Left colon (tissue), 2 donors: ENCODE measurements around the gene LDB2. TPM values are rescaled to one million over a fixed set of nuclear protein-coding genes. Genes with fewer than 3 reads are reported as not detected.

Experiments used
- ATAC-seq: fragments of 200-7000 bp; cut with Tn5 transposase; one replicate; pipeline ENCODE4 v1.9.1; 2020; ENCODE audit warnings: mild to moderate bottlenecking, moderate library complexity
- DNase-seq, 2 donors: peaks; one replicate each; pipeline ENCODE4 v3.0.0-alpha.2; 2020
- intact Hi-C, 2 donors: fragments of 100-400 bp; cut with DNase I in 1 of 2; cut with micrococcal nuclease in 1 of 2; formaldehyde crosslinking; loops; one replicate each; pipeline versions ENCODE4 v1.11.2 to v1.14.0; 2022; cut with DNase I, micrococcal nuclease
- total RNA-seq, 2 donors: library from RNA; stranded (reverse); fragmentation: NEBNext Ultra II Directional; extraction: Animal tissue kit (Norgen Biotek cat#: 25700); gene quantifications; one replicate each; pipeline ENCODE4 v1.2.1, GENCODE V29; 2021
- donor health status: DM: no; HTN: no; CAD: no.
- donor health status: DM: yes; HTN: yes; CAD: no.

The LDB2 gene
- total RNA-seq, 2 donors from 2014 or later, result 3.1 to 6.9 TPM

- intact Hi-C loops, result no loop called here
- DNase-seq (no peak), ATAC-seq (no peak)
Measured at GRCh38 chr4:16710198-16710597, 188.2 kb downstream of the LDB2 start.

- intact Hi-C loops, result no loop called here
- no peak for DNase-seq
- ATAC-seq, result no peak
Measured at GRCh38 chr4:16707874-16708273, 190.6 kb downstream of the LDB2 start.

DNA sequence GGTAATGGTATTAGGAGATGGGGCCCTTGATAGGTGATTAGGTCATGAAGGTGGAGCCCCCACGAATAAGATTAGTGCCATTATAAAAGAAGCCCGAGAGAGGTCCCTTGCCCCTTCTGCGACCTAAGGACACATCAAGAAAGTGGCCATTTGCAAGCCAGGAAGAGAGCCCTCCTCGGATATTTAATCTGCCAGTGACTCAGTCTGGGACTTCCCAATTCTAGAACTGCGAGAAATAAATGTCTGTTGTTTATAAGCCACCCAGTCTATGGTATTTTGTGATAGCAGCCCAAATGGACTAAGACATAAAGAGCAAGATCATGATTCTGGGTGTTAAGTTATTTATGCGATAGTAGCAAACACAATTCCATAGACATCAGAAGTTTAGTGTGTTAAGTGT is 192.2 kb downstream of the LDB2 start:
- intact Hi-C loops, result no loop called here
- no peak for DNase-seq
- no peak for ATAC-seq

GRCh38 chr4:16705341-16705740 is 193.1 kb downstream of the LDB2 start:
- ATAC-seq (no peak), DNase-seq (no peak)
- intact Hi-C loops, result no loop called here

GRCh38 chr4:16704489-16704888 is 194.0 kb downstream of the LDB2 start:
- DNase-seq (no peak), ATAC-seq (no peak)
- intact Hi-C loops, result no loop called here

DNA sequence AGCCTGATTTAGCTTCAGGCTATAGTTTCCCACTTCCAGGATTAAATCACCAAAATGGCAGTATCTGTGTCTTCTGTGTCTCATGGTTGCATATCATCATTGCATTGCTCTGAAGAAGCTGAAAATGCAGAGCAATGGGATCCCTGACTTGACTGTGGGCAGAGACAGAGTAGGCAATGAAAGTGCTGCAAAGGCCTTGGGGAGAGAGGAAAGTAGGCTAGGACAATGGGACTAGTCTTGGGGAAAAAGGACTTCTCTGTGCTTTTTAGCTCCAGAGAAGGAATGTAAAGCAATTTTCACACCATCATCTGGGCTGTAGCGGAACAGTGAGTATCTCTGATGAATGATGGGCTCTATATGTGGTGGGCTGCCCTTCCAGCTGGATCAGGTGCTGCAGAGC is 202.5 kb downstream of the LDB2 start:
- ATAC-seq, result no peak
- DNase-seq, result no peak
- intact Hi-C loops, result no loop called here

DNA sequence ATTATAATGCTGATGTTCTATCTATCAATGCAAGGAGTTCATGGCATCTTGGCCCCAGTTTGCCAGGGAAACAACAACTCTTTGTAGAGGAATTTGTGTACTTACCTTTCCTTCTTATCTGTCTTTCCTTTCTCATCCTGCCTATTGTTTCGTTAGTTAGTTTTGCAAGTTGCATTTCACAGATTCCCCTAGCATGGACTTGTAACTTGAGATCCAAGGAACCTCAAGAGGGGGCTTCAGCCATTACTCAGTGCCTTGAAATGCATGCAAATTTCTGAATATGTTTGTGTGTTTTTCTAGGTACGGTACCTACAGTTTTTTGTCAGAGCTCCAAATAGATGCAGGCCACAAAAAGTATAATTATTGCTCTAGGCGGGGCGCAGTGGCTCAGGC is 203.6 kb downstream of the LDB2 start:
- ATAC-seq, result no peak
- DNase-seq, result no peak
- intact Hi-C loops, result no loop called here

GRCh38 chr4:16694173-16694883 is 204.1 kb downstream of the LDB2 start:
- intact Hi-C loops, result no loop called here
- DNase-seq, result no peak
- no peak for ATAC-seq

- ATAC-seq (no peak), DNase-seq (no peak)
- intact Hi-C loops, result no loop called here
Measured at GRCh38 chr4:16693641-16694040, 204.8 kb downstream of the LDB2 start.

DNA sequence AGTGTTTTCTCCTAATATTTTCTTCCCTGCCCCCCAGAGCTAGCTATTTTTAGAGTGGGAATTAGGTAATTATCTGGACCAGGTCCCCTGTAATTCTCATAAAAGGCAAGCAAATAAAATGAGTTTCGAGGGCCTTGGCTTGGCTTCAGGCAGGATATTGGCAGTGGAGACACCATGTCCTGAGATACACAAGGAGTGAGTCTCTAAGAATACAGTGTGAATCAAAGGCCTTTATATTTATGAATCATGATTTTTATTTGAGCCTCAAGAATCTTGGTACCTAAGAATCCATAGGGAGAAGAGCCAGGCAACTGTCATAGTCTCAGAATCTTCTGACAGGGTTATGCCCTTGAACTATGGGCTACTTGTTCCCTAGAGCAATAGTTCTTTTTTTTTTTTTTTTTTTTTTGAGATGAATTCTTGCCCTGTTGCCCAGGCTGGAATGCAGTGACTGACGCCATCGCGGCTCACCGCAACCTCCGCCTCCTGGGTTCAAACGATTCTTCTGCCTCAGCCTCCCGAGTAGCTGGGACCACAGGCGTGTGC is 205.4 kb downstream of the LDB2 start:
- DNase-seq, result no peak
- intact Hi-C loops, result no loop called here
- ATAC-seq, result no peak

GRCh38 chr4:16692524-16692923 is 205.9 kb downstream of the LDB2 start:
- ATAC-seq (no peak), DNase-seq (no peak)
- intact Hi-C loops, result no loop called here

- intact Hi-C loops, result no loop called here
- ATAC-seq (no peak), DNase-seq (no peak)
Measured at GRCh38 chr4:16692046-16692445, 206.4 kb downstream of the LDB2 start.

DNA sequence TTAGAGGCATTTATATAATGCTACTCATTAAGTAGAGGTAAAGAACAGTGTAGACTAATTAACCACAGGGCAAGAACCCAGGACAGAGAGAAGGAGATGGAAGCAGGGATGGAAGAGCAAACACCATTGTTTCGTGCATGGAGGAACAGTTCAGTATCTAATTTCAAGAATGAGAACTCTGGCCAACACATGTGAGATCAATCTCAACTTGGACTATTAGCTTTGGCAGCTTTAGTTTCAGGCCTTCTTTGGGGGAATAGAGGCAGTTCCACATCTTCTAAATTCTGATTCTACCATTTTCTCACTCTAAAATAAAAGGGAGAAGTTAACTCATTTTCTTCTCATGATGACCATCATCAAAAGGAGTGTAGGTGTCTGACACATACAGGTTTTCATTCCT is 207.0 kb downstream of the LDB2 start:
- ATAC-seq (no peak), DNase-seq (no peak)
- intact Hi-C loops, result no loop called here

DNA sequence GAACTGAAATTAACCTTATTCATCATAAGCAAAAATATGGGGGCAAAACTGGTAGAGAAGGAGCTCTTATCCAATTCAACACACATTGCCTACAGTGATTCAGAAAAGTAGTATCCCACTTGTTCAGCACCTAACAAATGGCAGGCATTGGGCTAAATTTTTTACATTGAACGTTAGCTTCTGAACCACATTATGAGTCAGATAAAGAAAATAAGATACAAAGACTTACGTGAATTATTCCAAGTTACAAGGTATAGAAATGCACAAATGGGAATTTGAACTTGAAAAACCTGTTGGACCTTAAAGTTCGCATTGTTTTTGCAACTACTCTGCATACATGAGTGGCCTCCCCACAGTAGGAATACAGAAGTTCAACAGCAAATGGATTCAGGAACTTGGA is 210.6 kb downstream of the LDB2 start:
- intact Hi-C loops, result no loop called here
- DNase-seq (no peak), ATAC-seq (no peak)

GRCh38 chr4:16687011-16687410 is 211.4 kb downstream of the LDB2 start:
- intact Hi-C loops, result no loop called here
- DNase-seq, result no peak
- no peak for ATAC-seq

GRCh38 chr4:16686195-16686594 is 212.2 kb downstream of the LDB2 start:
- no peak for DNase-seq
- intact Hi-C loops, result no loop called here
- ATAC-seq, result no peak

DNA sequence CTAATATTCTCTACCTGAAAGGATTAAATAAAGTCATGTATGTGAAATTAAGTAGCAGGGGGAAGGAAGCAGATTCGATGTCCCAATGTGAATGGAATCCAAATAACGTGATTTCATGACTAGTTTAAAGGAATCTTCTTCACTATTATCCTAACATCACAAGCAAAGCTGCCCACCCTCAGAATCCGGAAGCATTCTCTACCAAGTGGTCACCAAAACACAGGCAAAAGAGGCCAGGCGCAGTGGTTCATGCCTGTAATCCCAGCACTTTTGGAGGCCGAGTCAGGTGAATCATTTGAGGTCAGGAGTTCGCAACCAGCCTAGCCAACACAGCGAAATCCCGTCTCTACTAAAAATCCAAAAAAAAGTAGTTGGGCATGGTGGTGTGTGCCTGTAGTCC is 212.9 kb downstream of the LDB2 start:
- ATAC-seq, result no peak
- intact Hi-C loops, result no loop called here
- no peak for DNase-seq

GRCh38 chr4:16684935-16685334 is 213.5 kb downstream of the LDB2 start:
- ATAC-seq, result no peak
- intact Hi-C loops, result no loop called here

DNA sequence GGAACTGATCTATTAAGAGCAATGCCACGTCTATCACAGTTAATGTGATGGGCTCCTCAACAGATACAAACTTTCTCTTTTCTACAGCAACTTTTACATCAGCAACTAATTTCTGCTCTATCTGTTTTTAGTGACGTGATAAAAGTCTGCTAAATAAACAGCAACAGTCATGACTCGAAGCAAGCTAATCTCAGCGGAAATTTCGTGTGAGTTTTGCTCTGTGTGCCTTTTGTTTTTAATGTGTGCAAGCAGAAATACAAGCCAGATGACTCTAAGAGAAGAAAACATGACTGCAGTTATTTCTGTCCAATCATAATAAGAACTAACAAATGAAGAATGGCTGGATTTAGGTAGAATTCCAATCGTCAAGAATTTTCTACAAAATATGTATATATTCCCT is 214.3 kb downstream of the LDB2 start:
- ATAC-seq (no peak), DNase-seq (no peak)
- intact Hi-C loops, result no loop called here

More at GRCh38 chr4:16684935-16685334, 213.5 kb downstream of the LDB2 start:
- no peak for DNase-seq

DNA sequence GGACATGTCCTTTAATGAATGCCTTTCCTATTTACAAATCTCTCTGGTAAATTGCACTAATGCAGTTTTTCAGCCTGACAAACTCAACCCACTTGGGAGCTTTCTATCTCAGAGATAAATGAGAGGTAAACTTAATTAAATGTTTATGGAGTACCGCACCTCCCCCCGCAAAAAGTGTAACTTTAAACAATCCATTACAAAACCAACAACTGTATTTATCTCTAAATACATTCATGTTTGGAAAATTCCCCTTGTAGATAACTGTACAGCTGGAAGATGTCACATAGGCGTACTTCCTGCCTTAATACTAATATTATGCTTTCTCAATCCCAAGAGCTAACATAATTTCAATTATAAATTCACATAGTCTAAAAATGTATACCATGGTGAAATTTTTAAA is 215.5 kb downstream of the LDB2 start:
- no peak for DNase-seq
- intact Hi-C loops, result no loop called here
- no peak for ATAC-seq
